Activated naive CD4-positive, alpha-beta T cell treated with anti-CD3 and anti-CD28 coated beads, Interleukin-2, amount 50 U/mL, for 24 hours (primary cell): ENCODE results near the gene CTR9.
"Not testable (repeated sequence)": the region's sequence is repeated elsewhere in the genome, so short reads cannot be mapped to it uniquely, and the experiment has no call there.

Source experiments
- H3K27ac Mint-ChIP-seq: one replicate; pipeline ENCODE4 v1.8.0; 2021; ENCODE audit warnings: mild to moderate bottlenecking, mixed read lengths
- H3K27me3 Mint-ChIP-seq: one replicate; pipeline ENCODE4 v1.8.0; 2021; ENCODE audit warnings: mixed read lengths
- H3K36me3 Mint-ChIP-seq: one replicate; pipeline ENCODE4 v1.8.0; 2021; ENCODE audit warnings: mixed read lengths
- H3K4me1 Mint-ChIP-seq: one replicate; pipeline ENCODE4 v1.8.0; 2021; ENCODE audit warnings: mixed read lengths
- H3K4me3 Mint-ChIP-seq: one replicate; pipeline ENCODE4 v1.8.0; 2021; ENCODE audit warnings: mild to moderate bottlenecking, mixed read lengths
- H3K9me3 Mint-ChIP-seq: one replicate; pipeline ENCODE4 v1.8.0; 2021; ENCODE audit warnings: mixed read lengths

Gene CTR9

GRCh38 chr11:10809373-10810160 lies 58.5 kb downstream of the CTR9 start:
- H3K4me3 Mint-ChIP-seq: peak overlapping the region; percentile 94
- no peaks in the 10 kb centered on the region for H3K27me3 Mint-ChIP-seq
- H3K4me1 Mint-ChIP-seq: peaks cover 37% of the 10 kb centered on the region
- peaks cover 27% of the 10 kb centered on the region for H3K36me3 Mint-ChIP-seq
- H3K9me3 Mint-ChIP-seq: no peaks in the 10 kb centered on the region
- peak overlapping the region; percentile 98 for H3K27ac Mint-ChIP-seq

DNA sequence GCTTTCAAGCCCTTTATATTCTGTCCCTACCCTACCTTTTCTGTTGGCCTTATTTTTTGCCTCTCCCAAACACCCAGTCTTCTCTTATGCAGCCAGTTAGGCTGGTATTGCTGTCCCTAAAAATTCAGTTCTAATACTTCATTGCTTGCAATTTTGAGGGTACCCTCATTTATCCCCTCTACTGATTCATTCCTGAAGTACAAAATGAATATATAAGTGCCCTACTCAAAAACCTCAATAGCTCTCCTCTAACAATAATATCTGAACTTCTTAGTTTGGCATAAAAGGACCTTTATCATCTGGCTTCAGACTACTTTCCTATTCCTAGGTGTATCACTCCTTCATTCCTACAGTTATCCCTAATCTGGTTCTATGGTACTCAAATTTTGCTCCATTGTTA lies 62.9 kb downstream of the CTR9 start:
- Mint-ChIP-seq H3K4me3 (no peak overlapping the region), H3K27ac (no peak overlapping the region), H3K27me3 (no peaks in the 10 kb centered on the region), H3K36me3 (no peaks in the 10 kb centered on the region), H3K9me3 (no peaks in the 10 kb centered on the region), H3K4me1 (peaks cover 11% of the 10 kb centered on the region)

DNA sequence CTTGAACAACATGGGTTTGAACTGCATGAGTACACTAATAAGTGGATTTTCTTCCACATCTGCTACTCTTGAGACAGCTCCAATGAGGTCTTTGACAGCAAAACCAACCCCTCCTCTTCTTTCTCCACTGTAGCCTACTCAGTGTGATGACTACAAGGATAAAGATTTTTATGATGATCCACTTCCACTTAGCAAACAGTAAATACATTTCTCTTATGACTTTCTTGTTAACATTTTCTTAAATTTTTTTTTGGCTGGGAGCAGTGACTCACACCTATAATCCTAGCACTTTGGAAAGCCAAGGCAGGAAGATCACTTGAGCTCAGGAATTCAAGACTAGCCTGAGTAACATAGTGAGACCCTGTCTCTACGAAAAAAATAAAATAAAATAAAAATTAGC lies 67.5 kb downstream of the CTR9 start:
- H3K9me3 Mint-ChIP-seq: no peaks in the 10 kb centered on the region
- H3K4me1 Mint-ChIP-seq: no peaks in the 10 kb centered on the region
- H3K27me3 Mint-ChIP-seq: no peaks in the 10 kb centered on the region
- H3K36me3 Mint-ChIP-seq: peaks cover 10% of the 10 kb centered on the region
- no peak overlapping the region for H3K27ac Mint-ChIP-seq
- H3K4me3 Mint-ChIP-seq: no peak overlapping the region

GRCh38 chr11:10822491-10822890 lies 71.4 kb downstream of the CTR9 start:
- H3K27me3 Mint-ChIP-seq, H3K27ac Mint-ChIP-seq, H3K4me1 Mint-ChIP-seq, H3K4me3 Mint-ChIP-seq, H3K9me3 Mint-ChIP-seq: not testable (repeated sequence)
- peaks cover 11% of the 10 kb centered on the region for H3K36me3 Mint-ChIP-seq

DNA sequence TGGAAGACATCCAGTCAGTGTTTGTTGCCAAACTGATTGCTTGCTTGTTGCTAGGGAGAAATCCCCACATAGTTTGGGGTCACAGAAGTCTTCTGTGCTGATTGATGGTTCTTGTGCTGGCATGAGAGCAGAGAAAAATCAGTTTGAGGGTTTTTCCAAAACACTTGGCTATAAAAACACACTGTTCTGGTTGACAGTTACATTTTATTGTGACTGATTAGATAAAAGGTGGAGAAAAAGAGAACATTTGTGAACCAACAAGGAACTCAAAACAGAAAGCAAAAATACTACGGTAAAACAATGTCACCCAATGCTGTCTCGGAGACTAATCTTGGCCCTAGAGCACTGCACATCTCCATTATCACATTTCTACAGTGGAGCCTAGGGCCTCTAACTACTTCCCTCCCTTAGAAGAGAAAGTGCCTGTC lies 72.1 kb downstream of the CTR9 start:
- Mint-ChIP-seq H3K9me3 (no peaks in the 10 kb centered on the region), H3K4me3 (no peak overlapping the region), H3K4me1 (peaks cover 8% of the 10 kb centered on the region), H3K27me3 (no peaks in the 10 kb centered on the region), H3K36me3 (peaks cover 15% of the 10 kb centered on the region), H3K27ac (peak overlapping the region; percentile 36)

DNA sequence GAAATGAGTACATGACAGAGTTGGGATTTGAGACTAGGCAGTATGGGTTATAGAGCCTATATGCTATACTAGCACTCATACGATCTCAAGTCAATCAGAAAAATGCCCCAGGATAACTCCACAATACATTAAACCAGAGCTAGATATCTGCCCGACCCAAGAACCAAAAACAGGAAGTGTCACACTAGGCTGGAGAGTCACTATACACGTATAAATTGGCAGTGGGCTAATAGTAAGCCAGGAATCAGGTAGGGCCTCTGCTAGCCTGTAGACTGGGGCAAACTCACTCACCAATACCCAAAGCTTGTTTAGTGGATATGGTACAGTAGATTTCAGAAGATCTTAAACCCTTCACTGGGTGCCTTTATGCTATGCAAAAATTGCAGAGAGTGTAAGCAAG lies 73.8 kb downstream of the CTR9 start:
- Mint-ChIP-seq H3K4me3 (no peak overlapping the region), H3K27me3 (no peaks in the 10 kb centered on the region), H3K27ac (peak overlapping the region; percentile 38), H3K4me1 (peaks cover 8% of the 10 kb centered on the region), H3K36me3 (peaks cover 15% of the 10 kb centered on the region), H3K9me3 (no peaks in the 10 kb centered on the region)

GRCh38 chr11:10828402-10828801 lies 77.4 kb downstream of the CTR9 start:
- Mint-ChIP-seq H3K4me1 (peaks cover 8% of the 10 kb centered on the region), H3K27ac (no peak overlapping the region), H3K4me3 (no peak overlapping the region), H3K36me3 (peaks cover 6% of the 10 kb centered on the region), H3K27me3 (no peaks in the 10 kb centered on the region), H3K9me3 (no peaks in the 10 kb centered on the region)

GRCh38 chr11:10829139-10829538 lies 78.1 kb downstream of the CTR9 start:
- no peaks in the 10 kb centered on the region for H3K27me3 Mint-ChIP-seq
- H3K27ac Mint-ChIP-seq: no peak overlapping the region
- H3K4me3 Mint-ChIP-seq: no peak overlapping the region
- H3K4me1 Mint-ChIP-seq: peaks cover 8% of the 10 kb centered on the region
- H3K9me3 Mint-ChIP-seq: no peaks in the 10 kb centered on the region
- H3K36me3 Mint-ChIP-seq: peaks cover 6% of the 10 kb centered on the region
